ENCODE results near the gene CD69.
"Not testable (repeated sequence)": the region's sequence is repeated elsewhere in the genome, so short reads cannot be mapped to it uniquely, and the experiment has no call there.

The CD69 gene

GRCh38 chr12:9745199-9745598 lies 15.5 kb downstream of the CD69 start:
- no peak for DNase-seq

- no peak for DNase-seq
These were observed 18.0 kb downstream of the CD69 start for GRCh38 chr12:9742661-9743060.

GRCh38 chr12:9741726-9742125 lies 19.0 kb downstream of the CD69 start:
- peak; percentile 65 for DNase-seq

- no peak for DNase-seq
These were observed 20.5 kb downstream of the CD69 start for GRCh38 chr12:9740106-9740750.

GRCh38 chr12:9739404-9740105 lies 21.1 kb downstream of the CD69 start:
- not testable (repeated sequence) for DNase-seq

GRCh38 chr12:9738905-9739304 lies 21.8 kb downstream of the CD69 start:
- not testable (repeated sequence) for DNase-seq

GRCh38 chr12:9736936-9737705 lies 23.6 kb downstream of the CD69 start:
- no peak for DNase-seq

- DNase-seq = no peak
These were observed 25.1 kb downstream of the CD69 start for GRCh38 chr12:9735601-9736000.

GRCh38 chr12:9732921-9733461 lies 27.7 kb downstream of the CD69 start, which contains the start of gene CLECL1:
CLECL1 (minus strand) TSS chr12:9733097.
- no peak for DNase-seq

GRCh38 chr12:9731797-9732196 lies 28.9 kb downstream of the CD69 start:
- DNase-seq = no peak

- DNase-seq = no peak
These were observed 29.3 kb downstream of the CD69 start for GRCh38 chr12:9731393-9731792.

- DNase-seq = no peak
These were observed 30.1 kb downstream of the CD69 start for GRCh38 chr12:9730591-9730990.

- no peak for DNase-seq
These were observed 30.7 kb downstream of the CD69 start for GRCh38 chr12:9730011-9730410.

- no peak for DNase-seq
These were observed 31.6 kb downstream of the CD69 start for GRCh38 chr12:9729082-9729481.

- no peak for DNase-seq
These were observed 32.9 kb downstream of the CD69 start for GRCh38 chr12:9727813-9728212.

- DNase-seq = no peak
These were observed 35.4 kb downstream of the CD69 start for GRCh38 chr12:9725213-9725870.

- DNase-seq = no peak
These were observed 36.7 kb downstream of the CD69 start for GRCh38 chr12:9724023-9724422.

- no peak for DNase-seq
These were observed 39.2 kb downstream of the CD69 start for GRCh38 chr12:9721394-9722092.

GRCh38 chr12:9719790-9720189 lies 40.9 kb downstream of the CD69 start:
- DNase-seq = no peak

- no peak for DNase-seq
These were observed 41.7 kb downstream of the CD69 start for GRCh38 chr12:9718968-9719367.

GRCh38 chr12:9717070-9717925 lies 43.4 kb downstream of the CD69 start:
- DNase-seq = no peak

Measured in effector CD4-positive, alpha-beta T cell (primary cell).